ENCODE results near the gene ZNF432. TPM values are rescaled to one million over a fixed set of nuclear protein-coding genes. Genes with fewer than 3 reads are reported as not detected.

ZNF432 gene
- total and polyA plus RNA-seq, 2 of the 13 experiments (the other 11 are each of a cell fraction or from before 2014, with no cell fraction given), result 4.1 to 8.7 TPM

GRCh38 chr19:51986309-51987291 is 62.0 kb downstream of the ZNF432 start, which contains the start of gene ZNF350 (continued):
- TF ChIP-seq TFDP2 (CRISPR knock-in tag; IDR thresholded peaks at IDR 0.05), result peak; percentile 68
- TF ChIP-seq ZFAT (CRISPR knock-in tag; conservative IDR thresholded peaks at IDR 0.05), result no peak
- no peak for TF ChIP-seq ZNF678 (CRISPR knock-in tag; IDR thresholded peaks at IDR 0.05)
- no peak for TF ChIP-seq ZKSCAN5 (CRISPR knock-in tag; IDR thresholded peaks at IDR 0.05)
- TF ChIP-seq MAFK (conservative IDR thresholded peaks at IDR 0.05 in 1 of 2, IDR thresholded peaks at IDR 0.05 in 1 of 2; ENCODE audit: low read length in 2 of 2), result no peak
- TF ChIP-seq ZNF468 (CRISPR knock-in tag; IDR thresholded peaks at IDR 0.05), result no peak
- TF ChIP-seq SPEN (CRISPR knock-in tag; IDR thresholded peaks at IDR 0.05; ENCODE audit: low read depth), result peak; percentile 77; the same call in 1 of the 2 replicates
- peak; percentile 74; the same call in 1 of the 2 replicates for TF ChIP-seq ZNF205 (CRISPR knock-in tag; IDR thresholded peaks at IDR 0.05)
- TF ChIP-seq REL (CRISPR knock-in tag; conservative IDR thresholded peaks at IDR 0.05), result no peak
- TF ChIP-seq POLR2AphosphoS2 (IDR thresholded peaks at IDR 0.05; ENCODE audit: low read depth, low read length), result no peak
- no peak for TF ChIP-seq ZNF646 (CRISPR knock-in tag; IDR thresholded peaks at IDR 0.05)
- no peak for TF ChIP-seq PTBP1 (IDR thresholded peaks at IDR 0.05; ENCODE audit: low read depth, low read length, poor library complexity, severe bottlenecking)
- TF ChIP-seq SIN3B (IDR thresholded peaks at IDR 0.05; ENCODE audit: low read length), result no peak
- no peak for TF ChIP-seq HMG20B (CRISPR knock-in tag; conservative IDR thresholded peaks at IDR 0.05)
- no peak for TF ChIP-seq EZH2 (conservative IDR thresholded peaks at IDR 0.05; ENCODE audit: low read depth, low read length)
- TF ChIP-seq, protein P1, sequence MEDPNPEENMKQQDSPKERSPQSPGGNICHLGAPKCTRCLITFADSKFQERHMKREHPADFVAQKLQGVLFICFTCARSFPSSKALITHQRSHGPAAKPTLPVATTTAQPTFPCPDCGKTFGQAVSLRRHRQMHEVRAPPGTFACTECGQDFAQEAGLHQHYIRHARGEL (CRISPR knock-in tag; IDR thresholded peaks at IDR 0.05), result no peak
- TF ChIP-seq, protein P2, sequence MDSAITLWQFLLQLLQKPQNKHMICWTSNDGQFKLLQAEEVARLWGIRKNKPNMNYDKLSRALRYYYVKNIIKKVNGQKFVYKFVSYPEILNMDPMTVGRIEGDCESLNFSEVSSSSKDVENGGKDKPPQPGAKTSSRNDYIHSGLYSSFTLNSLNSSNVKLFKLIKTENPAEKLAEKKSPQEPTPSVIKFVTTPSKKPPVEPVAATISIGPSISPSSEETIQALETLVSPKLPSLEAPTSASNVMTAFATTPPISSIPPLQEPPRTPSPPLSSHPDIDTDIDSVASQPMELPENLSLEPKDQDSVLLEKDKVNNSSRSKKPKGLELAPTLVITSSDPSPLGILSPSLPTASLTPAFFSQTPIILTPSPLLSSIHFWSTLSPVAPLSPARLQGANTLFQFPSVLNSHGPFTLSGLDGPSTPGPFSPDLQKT (CRISPR knock-in tag; IDR thresholded peaks at IDR 0.05; ENCODE audit: borderline replicate concordance), result no peak
- no peak for TF ChIP-seq ZNF800 (CRISPR knock-in tag; IDR thresholded peaks at IDR 0.05)
